ENCODE results near the gene GRIK3.

GRIK3 gene

GRCh38 chr1:37047542-37047941 is 13.2 kb upstream of the GRIK3 start:
- no peak for TF ChIP-seq CTCF (IDR thresholded peaks at IDR 0.05; ENCODE audit: extremely low read depth, missing control alignments)
- DNase-seq (ENCODE audit: low spot score), result no peak

DNA sequence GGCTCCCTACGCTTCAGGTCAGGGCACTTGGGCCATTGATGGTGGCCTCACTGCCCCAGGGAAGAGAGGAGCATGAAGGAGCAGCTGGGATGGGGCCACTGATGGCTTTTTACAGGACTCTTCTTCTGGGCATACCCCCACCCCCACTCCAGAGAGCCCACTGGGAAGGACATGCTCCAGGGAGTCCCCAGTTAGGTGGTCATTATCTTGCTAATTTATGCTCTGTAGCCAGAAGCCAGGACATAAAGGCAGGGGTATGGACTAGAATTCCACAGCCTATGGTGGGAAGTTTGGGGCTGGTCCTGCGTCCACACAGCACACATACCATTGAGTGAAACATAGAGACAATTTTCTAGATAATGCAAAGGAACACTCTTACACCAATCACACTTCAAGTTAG is 8.8 kb upstream of the GRIK3 start:
- DNase-seq (ENCODE audit: low spot score), result no peak
- no peak for TF ChIP-seq CTCF (IDR thresholded peaks at IDR 0.05; ENCODE audit: extremely low read depth, missing control alignments)

GRCh38 chr1:37042506-37042905 is 8.2 kb upstream of the GRIK3 start:
- TF ChIP-seq CTCF (IDR thresholded peaks at IDR 0.05; ENCODE audit: extremely low read depth, missing control alignments), result no peak
- DNase-seq (ENCODE audit: low spot score), result no peak

GRCh38 chr1:37041483-37041882 is 7.2 kb upstream of the GRIK3 start:
- no peak for DNase-seq (ENCODE audit: low spot score)
- no peak for TF ChIP-seq CTCF (IDR thresholded peaks at IDR 0.05; ENCODE audit: extremely low read depth, missing control alignments)

DNA sequence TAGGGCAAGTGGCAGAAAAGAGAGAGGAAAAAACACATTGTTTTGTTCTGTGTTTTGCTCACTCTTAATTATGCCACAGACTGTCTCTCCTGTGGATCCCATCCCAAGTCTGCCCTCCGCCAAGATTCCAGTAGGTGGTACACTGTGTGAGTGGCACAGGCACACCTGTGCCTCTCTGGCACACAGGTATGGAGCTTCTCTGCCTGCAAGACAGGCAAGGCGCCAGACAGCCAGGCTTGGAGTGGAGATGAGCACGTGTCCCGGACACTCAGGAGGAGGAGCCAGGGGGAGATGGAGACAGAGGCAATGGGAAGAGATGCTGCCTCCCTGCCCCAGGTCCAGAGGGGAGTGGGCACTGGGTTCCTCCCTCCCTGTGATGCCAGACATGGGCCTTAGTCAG is 6.5 kb upstream of the GRIK3 start:
- DNase-seq (ENCODE audit: low spot score), result no peak
- TF ChIP-seq CTCF (IDR thresholded peaks at IDR 0.05; ENCODE audit: extremely low read depth, missing control alignments), result no peak

- DNase-seq (ENCODE audit: low spot score), result no peak
- no peak for TF ChIP-seq CTCF (IDR thresholded peaks at IDR 0.05; ENCODE audit: extremely low read depth, missing control alignments)
These were observed 5.9 kb upstream of the GRIK3 start for GRCh38 chr1:37040261-37040660.

DNA sequence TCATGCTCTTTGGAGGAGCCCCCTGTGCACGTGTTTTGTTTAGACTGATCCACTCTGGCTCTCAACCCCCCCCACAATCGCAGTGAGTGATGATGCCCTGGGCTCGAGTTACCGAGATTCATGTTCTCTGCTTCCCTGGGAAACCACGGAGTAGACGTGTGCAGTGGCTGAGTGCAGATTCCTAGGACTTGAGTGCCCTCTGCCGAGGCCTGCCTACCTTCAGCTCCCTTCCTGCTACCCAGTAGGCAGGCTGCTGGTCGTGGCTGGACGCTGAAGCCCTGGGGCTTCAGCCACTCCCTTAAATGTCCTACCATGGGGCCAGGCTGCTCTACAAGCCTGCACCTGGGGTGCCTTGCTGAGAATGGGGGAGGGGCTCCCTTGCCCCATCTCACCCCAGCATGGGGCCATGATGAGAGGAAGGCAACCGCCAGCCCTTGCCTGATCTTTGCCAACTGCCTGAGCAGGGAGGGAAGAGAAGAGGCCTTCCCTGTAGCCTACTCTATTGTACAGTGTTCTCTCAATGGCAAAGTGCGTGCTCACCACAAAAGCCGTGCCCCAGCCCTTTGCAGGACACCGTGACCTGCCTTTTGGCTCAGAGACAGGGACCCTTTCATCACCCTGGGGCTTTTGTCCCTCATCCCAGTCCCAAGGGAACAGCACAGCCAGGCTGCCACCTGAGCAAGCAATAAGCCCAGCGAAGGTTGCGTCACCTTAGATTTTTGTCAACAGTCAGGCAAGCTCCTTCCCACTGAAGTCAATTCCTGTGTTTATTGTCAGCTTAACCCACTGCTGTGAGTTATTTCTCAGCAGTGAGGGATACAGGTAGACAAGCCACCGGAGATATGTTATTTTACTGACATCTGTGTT is 4.1 kb upstream of the GRIK3 start:
- no peak for DNase-seq (ENCODE audit: low spot score)

More for the DNA sequence above, 4.1 kb upstream of the GRIK3 start:
- no peak for TF ChIP-seq CTCF (IDR thresholded peaks at IDR 0.05; ENCODE audit: extremely low read depth, missing control alignments)
